ENCODE results near the gene MSRB3. TPM values are rescaled to one million over a fixed set of nuclear protein-coding genes. Genes with fewer than 3 reads are reported as not detected.
A peak's percentile ranks its signal among the peaks of the same experiment; 100 is the strongest.

MSRB3 gene
- total and polyA plus RNA-seq, 10 donors = 4.3 to 64.4 (median 19.7) TPM

DNA sequence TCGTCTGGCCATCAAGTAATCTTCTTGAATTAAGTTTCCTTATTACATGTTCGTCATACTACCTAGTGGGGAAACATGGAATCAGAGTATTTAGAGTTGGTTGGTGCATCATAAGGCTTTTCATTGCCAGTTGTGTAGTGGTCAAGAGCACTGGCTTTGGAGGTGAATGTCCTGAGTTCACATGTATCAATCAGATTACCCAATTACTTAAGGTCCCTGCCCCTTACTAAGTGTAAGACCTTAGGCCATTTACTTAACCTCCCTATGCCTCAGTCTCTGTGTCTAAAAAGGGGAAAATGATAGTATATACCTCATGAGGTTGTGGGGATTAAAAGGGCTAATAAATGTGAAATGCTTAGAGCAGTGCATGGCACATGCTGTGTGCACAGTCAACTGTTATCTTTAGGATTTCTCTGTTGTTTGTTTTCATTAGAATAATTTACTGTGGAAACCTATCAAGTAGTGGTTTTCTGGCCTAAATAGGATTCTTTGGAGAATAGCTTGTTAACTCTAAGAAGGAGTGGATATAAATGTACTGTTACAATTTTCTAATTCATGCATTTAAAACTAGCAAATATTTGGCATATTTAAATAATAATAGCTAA, 27.0 kb downstream of the MSRB3 start:
- Histone ChIP-seq H3K36me3 (no peaks in the 10 kb centered on the region), H3K4me1 (peaks cover 9 to 32% (median 25%) of the 10 kb centered on the region in 6 donors), H3K27ac (no peak overlapping the region), H3K27me3 (replicated peaks in 1 of 7) (no peaks in the 10 kb centered on the region), H3K4me3 (no peak overlapping the region), H3K9me3 (no peaks in the 10 kb centered on the region)
- intact Hi-C loops (cut with DNase I; ENCODE audit: low total_unique reads) = no loop called here
- TF ChIP-seq POLR2AphosphoS5 (IDR thresholded peaks at IDR 0.05) (no peak), POLR2A (IDR thresholded peaks at IDR 0.05) (no peak)
- TF ChIP-seq, protein P1, sequence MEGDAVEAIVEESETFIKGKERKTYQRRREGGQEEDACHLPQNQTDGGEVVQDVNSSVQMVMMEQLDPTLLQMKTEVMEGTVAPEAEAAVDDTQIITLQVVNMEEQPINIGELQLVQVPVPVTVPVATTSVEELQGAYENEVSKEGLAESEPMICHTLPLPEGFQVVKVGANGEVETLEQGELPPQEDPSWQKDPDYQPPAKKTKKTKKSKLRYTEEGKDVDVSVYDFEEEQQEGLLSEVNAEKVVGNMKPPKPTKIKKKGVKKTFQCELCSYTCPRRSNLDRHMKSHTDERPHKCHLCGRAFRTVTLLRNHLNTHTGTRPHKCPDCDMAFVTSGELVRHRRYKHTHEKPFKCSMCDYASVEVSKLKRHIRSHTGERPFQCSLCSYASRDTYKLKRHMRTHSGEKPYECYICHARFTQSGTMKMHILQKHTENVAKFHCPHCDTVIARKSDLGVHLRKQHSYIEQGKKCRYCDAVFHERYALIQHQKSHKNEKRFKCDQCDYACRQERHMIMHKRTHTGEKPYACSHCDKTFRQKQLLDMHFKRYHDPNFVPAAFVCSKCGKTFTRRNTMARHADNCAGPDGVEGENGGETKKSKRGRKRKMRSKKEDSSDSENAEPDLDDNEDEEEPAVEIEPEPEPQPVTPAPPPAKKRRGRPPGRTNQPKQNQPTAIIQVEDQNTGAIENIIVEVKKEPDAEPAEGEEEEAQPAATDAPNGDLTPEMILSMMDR (IDR thresholded peaks at IDR 0.05 in 8 of 11, conservative IDR thresholded peaks at IDR 0.05 in 3 of 11) = no peak
- 73 to 96% (median 80%) methylated on average over 2 of the region's 2 CpGs for WGBS, 5 donors
- DNase-seq = no peak

DNA sequence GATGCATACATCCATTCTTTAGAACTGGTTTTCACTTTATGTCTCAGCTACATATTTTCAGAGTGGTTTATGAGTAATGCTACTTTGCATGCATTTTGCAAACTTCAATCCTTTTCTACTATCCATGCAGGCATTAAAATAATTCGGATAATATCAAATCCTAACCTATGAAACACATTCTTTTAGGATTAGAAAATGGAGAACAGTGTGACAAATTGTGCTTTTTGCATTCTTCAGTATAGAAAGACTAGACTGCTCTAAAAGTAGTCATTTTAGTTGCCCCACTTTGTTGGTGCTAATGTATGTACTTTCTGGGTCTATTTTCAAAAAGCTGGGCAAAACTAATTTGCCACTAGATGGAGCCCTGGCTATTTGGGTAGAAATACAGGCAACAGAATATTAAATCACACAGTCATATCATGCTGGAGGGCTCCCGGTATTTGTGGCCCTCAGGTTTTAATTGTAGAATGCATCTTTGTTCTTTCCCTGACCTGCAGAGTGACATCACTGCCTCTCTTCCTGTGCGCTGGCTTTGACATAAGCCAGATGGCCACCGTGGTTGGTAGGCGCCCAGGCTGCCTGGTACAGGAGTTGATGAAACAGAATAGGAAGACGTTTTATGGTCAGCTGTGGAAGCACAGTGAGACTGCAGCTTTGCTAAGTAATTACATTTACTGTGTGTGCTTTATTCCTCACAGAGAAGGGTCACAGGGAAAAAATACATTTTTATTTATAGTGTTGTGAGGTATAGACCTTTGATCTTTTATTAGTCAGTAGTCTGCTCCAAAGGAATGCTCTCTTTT, 28.1 kb downstream of the MSRB3 start:
- peak; percentile 74 for DNase-seq
- H3K36me3 ChIP-seq = no peaks in the 10 kb centered on the region
- H3K4me3 ChIP-seq = no peak overlapping the region
- no peaks in the 10 kb centered on the region for H3K27me3 ChIP-seq (replicated peaks in 1 of 7)
- no peak overlapping the region for H3K27ac ChIP-seq
- TF ChIP-seq POLR2A (IDR thresholded peaks at IDR 0.05) (no peak), POLR2AphosphoS5 (IDR thresholded peaks at IDR 0.05) (no peak)
- TF ChIP-seq, protein P1 (IDR thresholded peaks at IDR 0.05 in 8 of 11, conservative IDR thresholded peaks at IDR 0.05 in 3 of 11) = peak in 6 of 11 experiments; percentile 15 to 44 (median 28)
- WGBS, 5 donors = 41 to 54% (median 47%) methylated on average over 6 of the region's 6 CpGs
- intact Hi-C loops (cut with DNase I; ENCODE audit: low total_unique reads) = no loop called here
- H3K4me1 ChIP-seq = peaks cover 9 to 32% (median 25%) of the 10 kb centered on the region in 6 donors
- no peaks in the 10 kb centered on the region for H3K9me3 ChIP-seq

DNA sequence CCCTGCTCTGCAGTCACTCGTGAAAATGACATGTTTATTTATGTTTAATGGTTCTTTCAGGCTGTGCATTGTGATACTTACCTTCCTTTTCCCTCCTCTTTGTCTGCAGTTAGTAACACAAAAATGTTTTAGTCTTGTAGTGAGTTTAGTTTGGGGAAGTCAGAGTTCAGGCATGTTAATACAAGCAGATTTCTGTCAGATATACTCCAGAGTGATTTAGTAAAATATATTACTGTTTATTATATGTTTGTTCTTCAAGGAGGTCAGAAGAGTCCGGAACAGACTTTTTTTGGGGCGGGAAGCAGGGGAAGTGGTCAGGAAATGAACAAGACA, 28.7 kb downstream of the MSRB3 start:
- intact Hi-C loops (cut with DNase I; ENCODE audit: low total_unique reads) = no loop called here
- TF ChIP-seq POLR2A (IDR thresholded peaks at IDR 0.05) = no peak
- TF ChIP-seq, protein P1 (IDR thresholded peaks at IDR 0.05 in 8 of 11, conservative IDR thresholded peaks at IDR 0.05 in 3 of 11) = no peak
- TF ChIP-seq POLR2AphosphoS5 (IDR thresholded peaks at IDR 0.05) = no peak
- Histone ChIP-seq H3K27me3 (replicated peaks in 1 of 7) (no peaks in the 10 kb centered on the region), H3K36me3 (no peaks in the 10 kb centered on the region), H3K27ac (no peak overlapping the region), H3K4me3 (no peak overlapping the region), H3K4me1 (peaks cover 9 to 32% (median 25%) of the 10 kb centered on the region in 6 donors), H3K9me3 (no peaks in the 10 kb centered on the region)
- 10 to 21% (median 16%) methylated on average over 3 of the region's 3 CpGs for WGBS, 5 donors
- DNase-seq = no peak

DNA sequence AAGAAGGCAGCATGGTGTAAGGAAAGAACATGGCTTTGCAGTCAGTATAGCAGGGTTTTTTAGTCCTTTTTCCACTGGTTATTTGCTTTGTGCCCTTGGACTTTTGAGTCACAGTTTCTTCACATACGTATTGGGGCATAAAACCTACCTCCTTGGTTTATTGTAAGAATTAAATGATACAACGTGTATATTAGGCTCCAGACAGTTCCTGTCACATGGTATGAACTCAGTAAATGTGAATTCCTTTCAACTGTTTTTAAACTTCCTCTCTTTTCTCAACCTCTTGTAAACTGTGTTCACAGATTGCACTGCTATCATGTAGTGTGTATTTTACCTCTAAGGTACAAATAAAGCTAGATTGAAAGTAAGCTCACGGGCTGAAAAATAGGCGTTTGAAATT, 29.5 kb downstream of the MSRB3 start:
- WGBS, 5 donors = 14 to 27% (median 24%) methylated on average over 4 of the region's 4 CpGs
- intact Hi-C loops (cut with DNase I; ENCODE audit: low total_unique reads) = no loop called here

More for the DNA sequence above, 29.5 kb downstream of the MSRB3 start:
- TF ChIP-seq POLR2A (IDR thresholded peaks at IDR 0.05) (no peak), POLR2AphosphoS5 (IDR thresholded peaks at IDR 0.05) (no peak)
- TF ChIP-seq, protein P1 (IDR thresholded peaks at IDR 0.05 in 8 of 11, conservative IDR thresholded peaks at IDR 0.05 in 3 of 11) = no peak
- Histone ChIP-seq H3K27me3 (replicated peaks in 1 of 7) (no peaks in the 10 kb centered on the region), H3K4me1 (peaks cover 9 to 32% (median 25%) of the 10 kb centered on the region in 6 donors), H3K4me3 (no peak overlapping the region), H3K36me3 (no peaks in the 10 kb centered on the region), H3K9me3 (no peaks in the 10 kb centered on the region), H3K27ac (peak overlapping the region in 5 of 8 donors; percentile 1 to 28 (median 9))
- no peak for DNase-seq
